GM19351 (cell line): Measurements from ENCODE around the gene CMBL.

Experiments
- ATAC-seq: cut with Tn5 transposase; IDR thresholded peaks from one replicate; pipeline ENCODE4 v1.9.1; 2021; ENCODE audit warnings: mild to moderate bottlenecking, moderate library complexity; ENCODE audit not compliant: unreplicated experiment

Gene CMBL

GRCh38 chr5:10310835-10311570, 3.3 kb upstream of the CMBL start:
- peak; percentile 66 for ATAC-seq

- no peak for ATAC-seq
Observed at GRCh38 chr5:10310066-10310779, 2.5 kb upstream of the CMBL start.

DNA sequence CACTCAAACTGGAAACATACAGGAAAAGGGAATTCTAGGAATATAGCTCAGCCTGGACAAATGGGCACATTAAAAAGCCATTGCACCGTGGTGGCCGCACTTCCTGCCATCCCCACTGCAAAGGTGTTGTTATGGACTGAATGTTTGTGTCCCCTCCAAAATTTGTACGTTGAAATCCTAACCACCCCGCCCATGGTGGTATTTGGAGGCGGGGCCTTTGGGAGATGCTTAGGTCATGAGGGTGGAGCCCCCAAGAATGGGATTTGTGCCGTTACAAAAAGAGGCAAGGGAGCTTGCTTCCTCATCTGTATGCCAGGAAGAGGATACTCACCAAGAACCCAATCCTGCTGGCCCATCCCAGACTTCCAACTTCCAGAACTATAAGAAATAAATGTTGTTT, 1.1 kb upstream of the CMBL start:
- no peak for ATAC-seq

GRCh38 chr5:10306806-10307205, 896 bp downstream of the CMBL start:
- ATAC-seq: no peak

GRCh38 chr5:10306114-10306513, 1.6 kb downstream of the CMBL start:
- ATAC-seq: no peak

DNA sequence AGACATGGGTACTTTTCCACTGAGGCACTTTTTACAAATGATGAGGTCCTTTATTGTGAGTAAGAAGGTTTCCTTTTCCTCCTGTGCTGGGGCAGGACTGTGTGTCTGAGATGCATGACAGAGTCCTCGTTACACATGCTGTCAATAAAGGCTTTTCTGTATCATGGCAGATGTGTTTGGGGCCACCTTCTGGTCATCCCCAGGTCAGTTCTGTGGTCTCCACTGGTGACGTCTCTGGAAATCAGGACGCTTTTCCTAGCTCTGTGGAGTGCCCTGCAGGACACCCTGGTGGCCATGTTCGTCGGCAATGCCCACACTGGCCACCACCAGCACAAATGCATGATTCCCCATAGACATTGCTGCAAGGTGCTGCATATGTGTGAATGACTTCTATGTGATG, 2.8 kb downstream of the CMBL start:
- ATAC-seq: no peak

GRCh38 chr5:10303699-10304170, 4.0 kb downstream of the CMBL start:
- ATAC-seq: no peak

DNA sequence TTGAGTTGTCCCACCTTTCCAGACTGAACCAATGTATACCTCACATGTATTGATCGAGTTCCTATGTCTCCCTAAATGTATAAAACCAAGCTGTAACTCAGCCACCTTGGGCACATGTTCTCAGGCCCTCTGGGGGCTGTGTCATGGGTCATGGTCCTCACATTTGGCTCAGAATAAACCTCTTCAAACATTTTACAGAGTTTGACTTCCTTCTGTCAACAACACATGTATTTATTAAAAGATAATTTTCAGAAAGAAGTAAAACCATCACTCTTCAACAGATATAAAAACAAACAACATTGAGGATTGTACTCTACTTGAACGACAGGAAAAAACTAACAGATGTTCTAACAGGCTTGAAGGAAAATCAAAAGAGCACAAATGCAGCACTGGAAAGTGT, 4.5 kb downstream of the CMBL start:
- no peak for ATAC-seq

DNA sequence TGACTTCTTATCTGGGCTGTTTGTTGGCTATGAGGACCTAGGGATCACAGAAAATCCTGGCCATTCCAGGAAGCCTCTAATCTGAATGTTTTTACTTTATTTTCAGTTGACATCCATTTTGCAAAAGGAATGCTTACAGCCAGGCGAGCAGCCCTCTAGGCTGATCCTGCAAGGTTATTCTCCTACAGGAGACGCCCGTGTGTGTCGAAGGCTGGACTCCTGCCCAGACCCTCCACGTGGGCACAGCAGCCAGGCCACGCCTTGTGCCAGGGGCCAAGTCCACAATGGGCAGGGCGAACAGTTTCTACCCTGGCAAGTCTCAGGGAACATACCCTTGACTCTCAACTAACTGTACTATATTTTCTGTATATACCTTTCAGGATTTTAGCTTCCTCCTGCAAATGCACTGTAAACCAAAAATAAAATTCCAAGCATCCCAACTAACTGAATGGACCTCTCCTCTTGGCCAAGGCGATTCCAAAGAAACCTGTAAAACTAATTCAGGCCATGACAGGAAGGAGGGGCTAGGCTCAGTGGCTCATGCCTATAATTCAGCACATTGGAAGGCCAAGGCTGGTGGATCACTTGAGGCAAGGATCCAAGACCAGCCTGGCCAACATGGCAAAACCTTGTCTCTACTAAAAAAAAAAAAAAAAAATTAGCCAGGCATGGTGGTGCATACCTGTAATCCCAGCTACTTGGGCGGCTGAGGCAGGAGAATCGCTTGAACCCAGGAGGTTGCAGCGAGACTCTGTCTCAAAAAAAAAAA, 5.7 kb downstream of the CMBL start:
- no peak for ATAC-seq

- no peak for ATAC-seq
Observed at GRCh38 chr5:10301266-10301665, 6.4 kb downstream of the CMBL start.

DNA sequence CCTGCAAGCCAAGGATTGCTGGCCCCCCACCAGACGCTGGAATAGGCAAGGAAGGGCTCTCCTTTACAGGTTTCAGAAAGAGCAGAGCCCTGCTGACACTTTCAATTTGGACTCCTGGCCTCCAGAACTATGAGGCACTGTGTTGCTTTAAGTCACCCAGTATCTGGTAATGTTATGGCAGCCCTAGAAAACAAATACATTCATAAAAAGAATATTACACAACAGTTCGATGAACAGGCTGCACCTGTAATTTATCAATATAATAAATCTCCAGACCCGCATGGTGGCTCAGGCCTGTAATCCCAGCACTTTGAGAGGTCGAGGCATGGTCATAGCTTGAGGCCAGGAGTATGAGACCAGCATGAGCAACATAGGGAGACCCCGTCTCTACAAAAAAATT, 7.5 kb downstream of the CMBL start:
- no peak for ATAC-seq

GRCh38 chr5:10297646-10298204, 10.0 kb downstream of the CMBL start:
- ATAC-seq: no peak

GRCh38 chr5:10295619-10296326, 11.9 kb downstream of the CMBL start:
- ATAC-seq: no peak

DNA sequence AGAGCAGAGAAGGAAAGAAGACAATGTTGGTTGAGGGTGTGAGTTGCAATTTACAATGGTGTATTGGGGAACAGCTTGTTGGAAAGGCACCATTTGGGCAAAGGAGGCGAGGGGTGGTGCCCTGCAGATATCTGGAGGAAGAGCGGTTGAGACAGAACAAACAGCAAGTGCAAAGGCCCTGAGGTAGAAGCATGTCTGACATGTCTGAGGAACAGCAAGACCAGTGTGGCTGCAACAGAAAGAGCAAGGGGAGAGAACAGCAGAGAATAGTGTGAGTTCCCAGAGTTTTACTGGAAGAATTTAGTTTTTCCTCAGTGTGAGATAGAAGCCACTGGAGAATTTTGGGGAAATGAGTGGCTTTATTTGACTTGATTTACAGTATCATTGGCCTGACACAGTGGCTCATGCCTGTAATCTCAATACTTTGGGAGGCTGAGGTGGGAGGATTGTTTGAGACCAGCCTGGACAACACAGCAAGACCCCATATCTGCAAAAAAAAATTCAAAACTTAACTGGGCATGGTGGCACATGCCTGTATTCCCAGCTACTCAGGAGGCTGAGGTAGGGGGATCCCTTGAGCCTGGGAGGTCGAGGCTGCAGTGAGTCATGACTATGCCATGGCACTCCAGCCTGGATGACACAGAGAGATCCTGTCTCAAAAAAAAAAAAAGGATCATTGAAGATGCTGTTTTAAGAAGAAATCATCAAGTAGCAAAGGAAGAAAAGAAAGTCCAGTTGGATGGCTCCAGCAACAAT, 13.6 kb downstream of the CMBL start:
- ATAC-seq: no peak

DNA sequence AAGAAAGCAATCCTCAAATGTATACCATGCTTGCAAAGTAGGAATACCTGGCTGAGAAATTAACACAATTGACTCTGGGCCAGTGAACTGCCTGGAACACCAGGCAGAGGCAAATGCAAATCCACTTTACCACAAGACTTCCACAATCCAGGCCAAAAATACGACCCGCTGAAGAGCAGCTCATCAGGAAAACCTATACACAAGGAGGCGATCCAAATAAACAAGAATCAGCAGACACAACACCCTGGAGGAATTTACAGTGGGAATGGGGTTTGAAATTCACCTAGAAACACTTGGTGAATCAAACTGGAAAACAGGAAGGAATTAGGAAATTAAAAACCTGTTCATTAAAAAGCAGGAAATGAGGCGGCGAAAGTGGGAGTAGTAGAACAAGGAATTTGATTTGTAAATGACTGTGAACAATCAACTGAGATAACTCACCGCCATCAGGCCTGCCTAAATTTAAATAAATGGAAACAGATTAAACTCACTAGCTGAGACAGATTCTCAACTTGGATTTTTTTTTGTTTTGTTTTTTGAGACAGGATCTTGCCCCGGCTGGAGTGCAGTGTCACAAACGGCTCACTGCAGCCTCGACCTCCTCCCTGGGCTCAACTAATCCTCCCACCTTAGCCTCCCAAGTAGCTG, 15.9 kb downstream of the CMBL start:
- ATAC-seq: no peak

DNA sequence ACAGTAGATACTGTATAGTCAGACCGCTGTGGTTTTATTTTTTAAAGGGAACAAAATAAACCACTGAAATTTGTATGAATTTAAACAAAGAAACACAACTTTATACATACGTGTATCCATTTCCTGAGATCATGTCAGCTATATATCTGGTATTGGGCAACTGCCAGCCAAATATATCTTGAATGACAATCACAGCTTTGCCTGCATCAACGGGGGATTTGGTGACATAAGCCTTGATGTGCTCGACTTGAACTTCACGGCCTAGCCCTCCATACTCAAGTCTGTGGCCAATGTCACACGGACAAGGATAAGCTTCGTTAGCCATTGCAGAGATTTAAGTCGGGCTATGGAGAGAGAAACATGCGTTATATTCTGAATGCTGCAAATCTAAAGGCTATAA, 17.3 kb downstream of the CMBL start:
- no peak for ATAC-seq

GRCh38 chr5:10289991-10290390, 17.7 kb downstream of the CMBL start:
- ATAC-seq: no peak

GRCh38 chr5:10289353-10289752, 18.3 kb downstream of the CMBL start:
- ATAC-seq: no peak

DNA sequence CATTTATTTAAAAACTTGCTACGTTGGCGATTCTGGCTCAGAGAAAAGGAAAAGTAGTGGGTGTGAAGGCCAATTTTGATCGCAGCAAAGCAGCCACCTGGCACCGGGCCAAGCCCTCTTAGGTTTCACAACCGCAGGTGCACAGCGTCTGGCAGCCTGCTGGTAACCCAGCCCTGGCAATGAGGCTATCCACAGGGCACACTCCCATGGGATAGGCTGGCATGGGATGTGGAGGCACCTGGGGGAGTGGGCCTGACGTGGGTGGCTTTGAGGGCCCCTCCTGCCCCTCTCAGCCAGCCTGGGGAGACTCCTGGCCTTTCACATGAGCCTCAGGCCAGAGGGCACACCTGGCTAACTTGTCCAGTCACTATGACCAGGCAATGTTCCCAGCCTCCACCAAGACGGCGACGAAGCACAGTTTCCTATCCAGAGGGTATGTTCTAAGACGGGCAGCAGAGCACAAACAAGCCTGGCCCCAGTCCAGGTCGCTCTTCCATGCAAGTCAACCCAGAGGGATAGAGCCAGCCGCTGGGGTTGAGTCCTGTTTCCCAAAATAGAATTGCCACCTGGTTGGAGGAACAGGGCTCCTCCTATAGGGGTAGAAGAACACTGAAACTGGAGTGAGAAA, 19.0 kb downstream of the CMBL start:
- ATAC-seq: peak; percentile 32
